Measurements from ENCODE around the gene PLIN1.

PLIN1 gene

DNA sequence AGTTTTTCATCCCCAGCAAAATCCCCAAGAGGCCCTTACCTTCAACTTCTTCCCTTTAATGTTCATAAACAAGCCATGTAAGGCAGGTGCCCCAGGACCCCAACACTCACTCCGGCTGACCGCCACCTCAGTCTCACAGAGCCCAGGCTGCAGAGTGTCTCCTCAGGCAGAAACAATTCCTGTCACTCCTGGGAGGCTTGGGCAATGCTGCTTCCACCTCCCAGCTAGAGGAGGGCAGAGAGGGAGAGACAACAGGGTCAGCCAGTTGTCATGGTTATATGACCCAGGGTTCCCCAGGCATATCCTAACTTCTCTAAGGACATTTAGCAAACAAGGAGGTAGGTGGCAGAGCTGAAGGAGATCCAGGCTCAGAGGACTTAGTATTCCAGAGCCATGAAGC lies at the start of gene PLIN1:
PLIN1 (minus strand) TSS at position 156 of the 400 bp plus-strand sequence. CDS start 1,878 bp downstream, outside the sequence.
- CTCF ChIA-PET, result no interaction called here
- no peak for TF ChIP-seq ZNF384 (IDR thresholded peaks at IDR 0.05)
- TF ChIP-seq TARDBP (IDR thresholded peaks at IDR 0.05), result no peak
- no peak for TF ChIP-seq FOXA1 (IDR thresholded peaks at IDR 0.05)
- no peak for TF ChIP-seq SUZ12 (IDR thresholded peaks at IDR 0.05)
- TF ChIP-seq ELF4 (IDR thresholded peaks at IDR 0.05), result no peak
- TF ChIP-seq HDGF (IDR thresholded peaks at IDR 0.05; ENCODE audit: borderline replicate concordance), result no peak
- TF ChIP-seq L3MBTL2 (conservative IDR thresholded peaks at IDR 0.05), result no peak
- no peak for TF ChIP-seq ARNT (IDR thresholded peaks at IDR 0.05)
- TF ChIP-seq SP1 (IDR thresholded peaks at IDR 0.05), result no peak
- TF ChIP-seq FOXK2 (IDR thresholded peaks at IDR 0.05), result no peak
- TF ChIP-seq BHLHE40 (IDR thresholded peaks at IDR 0.05; ENCODE audit: borderline replicate concordance), result no peak
- TF ChIP-seq FOXM1 (IDR thresholded peaks at IDR 0.05; ENCODE audit: borderline replicate concordance), result no peak

GRCh38 chr15:89728254-89728653 lies 49.1 kb upstream of the PLIN1 start:
- TF ChIP-seq CTBP1 (IDR thresholded peaks at IDR 0.05; ENCODE audit: borderline replicate concordance), result no peak
- TF ChIP-seq ARNT (IDR thresholded peaks at IDR 0.05), result no peak
- no peak for TF ChIP-seq HDGF (IDR thresholded peaks at IDR 0.05; ENCODE audit: borderline replicate concordance)
- no peak for TF ChIP-seq ELF4 (IDR thresholded peaks at IDR 0.05)
- TF ChIP-seq FOXA1 (IDR thresholded peaks at IDR 0.05), result no peak
- no peak for TF ChIP-seq SUZ12 (IDR thresholded peaks at IDR 0.05)
- no peak for TF ChIP-seq L3MBTL2 (conservative IDR thresholded peaks at IDR 0.05)
- TF ChIP-seq BHLHE40 (IDR thresholded peaks at IDR 0.05; ENCODE audit: borderline replicate concordance), result no peak
- TF ChIP-seq FOXK2 (IDR thresholded peaks at IDR 0.05), result no peak
- TF ChIP-seq TARDBP (IDR thresholded peaks at IDR 0.05), result no peak
- TF ChIP-seq, protein P1, sequence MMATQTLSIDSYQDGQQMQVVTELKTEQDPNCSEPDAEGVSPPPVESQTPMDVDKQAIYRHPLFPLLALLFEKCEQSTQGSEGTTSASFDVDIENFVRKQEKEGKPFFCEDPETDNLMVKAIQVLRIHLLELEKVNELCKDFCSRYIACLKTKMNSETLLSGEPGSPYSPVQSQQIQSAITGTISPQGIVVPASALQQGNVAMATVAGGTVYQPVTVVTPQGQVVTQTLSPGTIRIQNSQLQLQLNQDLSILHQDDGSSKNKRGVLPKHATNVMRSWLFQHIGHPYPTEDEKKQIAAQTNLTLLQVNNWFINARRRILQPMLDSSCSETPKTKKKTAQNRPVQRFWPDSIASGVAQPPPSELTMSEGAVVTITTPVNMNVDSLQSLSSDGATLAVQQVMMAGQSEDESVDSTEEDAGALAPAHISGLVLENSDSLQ (IDR thresholded peaks at IDR 0.05), result no peak
- TF ChIP-seq ZNF384 (IDR thresholded peaks at IDR 0.05), result no peak
- no peak for TF ChIP-seq SP1 (IDR thresholded peaks at IDR 0.05)
- no peak for TF ChIP-seq LEF1 (IDR thresholded peaks at IDR 0.05; ENCODE audit: borderline replicate concordance)
- POLR2A ChIA-PET, result interaction anchor here (1.4 kb wide), 1 partner anchor 23 kb away, joined by 3 read pairs; the partner anchor contains the start of gene MESP1
- CTCF ChIA-PET, result interaction anchor here (1.5 to 2.0 kb wide), 2 partner anchors 12 kb away, joined by 7 to 8 read pairs; no protein-coding TSS in a partner anchor
- DNase-seq (ENCODE audit: extremely low spot score), result no peak

More for the DNA sequence above, at the start of gene PLIN1:
- DNase-seq (ENCODE audit: extremely low spot score), result no peak
- POLR2A ChIA-PET, result no interaction called here

GRCh38 chr15:89725064-89725463 lies 45.9 kb upstream of the PLIN1 start:
- CTCF ChIA-PET, result no interaction called here
- no peak for DNase-seq (ENCODE audit: extremely low spot score)
- POLR2A ChIA-PET, result no interaction called here
- TF ChIP-seq ELF4 (IDR thresholded peaks at IDR 0.05), result no peak
- TF ChIP-seq, protein P1 (IDR thresholded peaks at IDR 0.05), result no peak
- no peak for TF ChIP-seq SP1 (IDR thresholded peaks at IDR 0.05)
- no peak for TF ChIP-seq BHLHE40 (IDR thresholded peaks at IDR 0.05; ENCODE audit: borderline replicate concordance)
- no peak for TF ChIP-seq FOXA1 (IDR thresholded peaks at IDR 0.05)
- no peak for TF ChIP-seq TARDBP (IDR thresholded peaks at IDR 0.05)
- no peak for TF ChIP-seq ARNT (IDR thresholded peaks at IDR 0.05)
- no peak for TF ChIP-seq L3MBTL2 (conservative IDR thresholded peaks at IDR 0.05)
- no peak for TF ChIP-seq CTBP1 (IDR thresholded peaks at IDR 0.05; ENCODE audit: borderline replicate concordance)
- TF ChIP-seq HDGF (IDR thresholded peaks at IDR 0.05; ENCODE audit: borderline replicate concordance), result no peak
- no peak for TF ChIP-seq FOXK2 (IDR thresholded peaks at IDR 0.05)
- TF ChIP-seq LEF1 (IDR thresholded peaks at IDR 0.05; ENCODE audit: borderline replicate concordance), result no peak
- no peak for TF ChIP-seq FOXM1 (IDR thresholded peaks at IDR 0.05; ENCODE audit: borderline replicate concordance)
- no peak for TF ChIP-seq ZNF384 (IDR thresholded peaks at IDR 0.05)
- TF ChIP-seq SUZ12 (IDR thresholded peaks at IDR 0.05), result no peak
- no peak for TF ChIP-seq NFRKB (IDR thresholded peaks at IDR 0.05)

- DNase-seq (ENCODE audit: extremely low spot score), result no peak
- no peak for TF ChIP-seq NFRKB (IDR thresholded peaks at IDR 0.05)
- no peak for TF ChIP-seq ZNF384 (IDR thresholded peaks at IDR 0.05)
- TF ChIP-seq FOXA1 (IDR thresholded peaks at IDR 0.05), result no peak
- no peak for TF ChIP-seq HDGF (IDR thresholded peaks at IDR 0.05; ENCODE audit: borderline replicate concordance)
- TF ChIP-seq ELF4 (IDR thresholded peaks at IDR 0.05), result no peak
- TF ChIP-seq, protein P1 (IDR thresholded peaks at IDR 0.05), result no peak
- TF ChIP-seq LEF1 (IDR thresholded peaks at IDR 0.05; ENCODE audit: borderline replicate concordance), result no peak
- TF ChIP-seq CTBP1 (IDR thresholded peaks at IDR 0.05; ENCODE audit: borderline replicate concordance), result no peak
- no peak for TF ChIP-seq SUZ12 (IDR thresholded peaks at IDR 0.05)
- no peak for TF ChIP-seq FOXK2 (IDR thresholded peaks at IDR 0.05)
- TF ChIP-seq L3MBTL2 (conservative IDR thresholded peaks at IDR 0.05), result no peak
- TF ChIP-seq FOXM1 (IDR thresholded peaks at IDR 0.05; ENCODE audit: borderline replicate concordance), result no peak
- TF ChIP-seq BHLHE40 (IDR thresholded peaks at IDR 0.05; ENCODE audit: borderline replicate concordance), result no peak
- no peak for TF ChIP-seq TARDBP (IDR thresholded peaks at IDR 0.05)
- ChIA-PET POLR2A (no interaction called here), CTCF (interaction anchor here (1.1 kb wide), 1 partner anchor 36 kb away, joined by 3 read pairs; no protein-coding TSS in a partner anchor)
Measured at GRCh38 chr15:89724621-89725020, 45.5 kb upstream of the PLIN1 start.

- CTCF ChIA-PET, result no interaction called here
Measured at GRCh38 chr15:89723031-89723430, 43.9 kb upstream of the PLIN1 start.

More at GRCh38 chr15:89723031-89723430, 43.9 kb upstream of the PLIN1 start:
- TF ChIP-seq, protein P1 (IDR thresholded peaks at IDR 0.05), result no peak
- no peak for TF ChIP-seq BHLHE40 (IDR thresholded peaks at IDR 0.05; ENCODE audit: borderline replicate concordance)
- TF ChIP-seq SP1 (IDR thresholded peaks at IDR 0.05), result no peak
- no peak for TF ChIP-seq ARNT (IDR thresholded peaks at IDR 0.05)
- TF ChIP-seq ELF4 (IDR thresholded peaks at IDR 0.05), result no peak
- TF ChIP-seq FOXM1 (IDR thresholded peaks at IDR 0.05; ENCODE audit: borderline replicate concordance), result no peak
- no peak for TF ChIP-seq FOXA1 (IDR thresholded peaks at IDR 0.05)
- no peak for TF ChIP-seq ZNF384 (IDR thresholded peaks at IDR 0.05)
- no peak for TF ChIP-seq SUZ12 (IDR thresholded peaks at IDR 0.05)
- TF ChIP-seq CTBP1 (IDR thresholded peaks at IDR 0.05; ENCODE audit: borderline replicate concordance), result no peak
- TF ChIP-seq HDGF (IDR thresholded peaks at IDR 0.05; ENCODE audit: borderline replicate concordance), result no peak
- TF ChIP-seq LEF1 (IDR thresholded peaks at IDR 0.05; ENCODE audit: borderline replicate concordance), result no peak
- no peak for TF ChIP-seq FOXK2 (IDR thresholded peaks at IDR 0.05)
- POLR2A ChIA-PET, result no interaction called here
- no peak for DNase-seq (ENCODE audit: extremely low spot score)

Data from HEK293T (cell line).